NCI-H510A treated with DMSO at 0.1 percent for 48 hours (cell line): ENCODE measurements around the gene LILRB5.
A peak's percentile ranks its signal among the peaks of the same experiment; 100 is the strongest.
"Not testable (repeated sequence)": the region's sequence is repeated elsewhere in the genome, so short reads cannot be mapped to it uniquely, and the experiment has no call there.

Experiments used
- DNase-seq: peaks from one replicate; lab custom pipeline; 2025; lab: John Stamatoyannopoulos, UW

The LILRB5 gene

DNA sequence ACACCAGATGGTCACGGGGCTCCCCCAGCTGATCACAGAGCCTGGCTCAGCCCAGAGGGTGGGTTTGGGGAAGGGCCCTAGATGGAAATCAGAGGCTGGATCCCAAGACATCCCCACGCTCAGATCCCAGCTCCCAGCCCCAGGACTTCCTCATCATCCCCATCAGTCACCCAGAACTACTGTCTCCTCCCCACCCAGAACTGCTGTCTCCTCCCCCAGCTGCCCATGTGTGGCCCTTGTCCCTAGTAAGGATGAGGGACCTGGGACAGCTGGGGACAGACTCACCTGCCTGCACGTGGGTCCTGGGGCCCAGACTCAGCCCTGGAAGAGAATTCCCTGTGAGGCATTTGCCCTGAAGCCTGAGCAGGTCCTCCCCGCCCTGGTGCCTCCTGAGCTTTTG lies 14.8 kb downstream of the LILRB5 start:
- DNase-seq, result not testable (repeated sequence)

DNA sequence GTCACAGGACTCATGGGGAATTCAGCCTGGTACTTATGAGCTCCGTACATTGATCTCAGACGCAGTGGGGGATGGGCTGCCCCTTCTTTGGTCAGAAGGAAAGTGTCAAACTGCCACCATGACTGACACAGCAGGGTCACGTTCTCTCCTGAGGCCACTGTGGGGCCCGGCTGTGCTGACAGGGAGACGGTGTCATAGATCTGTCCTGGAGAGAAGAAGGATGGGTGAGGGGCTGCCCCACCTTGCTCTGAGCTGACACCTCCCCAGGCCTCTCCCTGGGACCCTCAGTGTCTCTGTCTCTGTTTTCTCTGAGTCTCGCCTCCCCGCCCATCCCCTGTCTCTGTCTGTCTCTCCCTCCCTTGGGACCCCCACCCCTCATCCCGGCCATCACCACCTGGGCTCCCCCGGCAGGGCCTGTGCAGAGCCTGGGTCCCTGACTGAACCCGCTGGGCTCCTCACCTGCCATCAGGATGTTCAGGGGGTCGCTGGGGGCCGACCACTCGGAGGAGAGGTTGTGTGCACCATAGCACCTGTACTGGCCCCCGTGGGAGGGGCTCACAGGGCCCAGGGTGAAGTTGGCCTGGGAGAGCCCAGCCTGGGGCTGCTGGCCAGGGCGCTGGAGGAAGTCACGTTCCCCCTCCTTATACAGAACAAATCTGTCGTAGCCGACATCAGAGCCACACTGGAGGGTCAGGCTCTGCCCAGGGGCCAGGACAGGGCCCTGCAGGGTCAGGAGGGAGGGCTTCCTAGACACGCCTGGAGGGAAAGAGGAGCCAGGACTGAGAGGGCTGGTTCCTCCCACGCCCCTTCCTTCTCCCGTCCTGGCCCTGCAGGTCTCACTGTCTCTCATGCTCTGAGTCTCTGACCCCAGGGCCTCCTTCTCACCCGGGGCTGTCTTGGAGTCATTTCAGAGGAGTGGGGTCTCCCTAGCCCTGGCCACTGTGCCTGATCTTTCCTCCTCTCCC lies 16.4 kb downstream of the LILRB5 start:
- not testable (repeated sequence) for DNase-seq

DNA sequence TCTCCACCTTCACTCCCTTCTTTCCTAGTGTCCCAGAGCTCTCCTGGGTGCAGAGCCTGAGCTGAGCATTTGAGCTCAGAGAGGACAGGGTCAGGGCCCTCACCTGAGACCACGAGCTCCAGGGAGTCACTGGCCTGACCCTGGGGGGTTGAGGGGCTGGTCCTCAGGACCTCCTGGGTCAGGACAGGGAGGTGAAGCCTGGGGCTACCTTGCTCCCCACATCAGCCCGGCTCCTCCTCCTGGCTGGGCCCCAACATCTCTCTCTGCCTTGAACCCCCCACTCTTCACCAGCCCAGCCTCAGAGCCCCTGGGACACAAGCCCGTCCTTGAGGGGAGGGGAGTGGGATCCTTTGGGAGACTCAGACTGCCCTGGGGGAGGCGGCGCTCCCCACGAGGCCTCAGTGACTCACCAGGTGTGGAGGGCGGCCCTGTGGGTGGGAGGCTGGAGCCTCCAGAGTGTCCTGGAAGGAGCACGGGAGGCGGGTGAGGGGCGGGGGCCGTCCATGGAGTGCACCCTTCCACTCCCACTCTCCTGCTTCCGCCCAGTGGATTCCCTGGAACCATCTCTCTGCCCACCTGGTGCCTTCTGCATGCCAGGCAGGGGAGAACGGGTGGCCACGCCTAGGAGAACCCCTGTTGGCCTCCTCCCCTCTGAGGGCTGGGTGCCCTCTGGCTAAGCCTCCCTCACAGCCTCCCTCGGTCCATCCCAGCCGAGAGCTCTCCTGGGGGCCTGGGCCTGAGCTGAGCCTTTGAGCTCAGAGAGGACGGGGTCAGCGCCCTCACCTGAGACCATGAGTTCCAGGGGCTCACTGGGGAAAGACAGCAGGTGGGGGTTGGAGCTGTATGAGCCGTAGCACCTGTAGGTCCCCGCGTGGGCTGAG lies 17.3 kb downstream of the LILRB5 start:
- DNase-seq, result not testable (repeated sequence)

DNA sequence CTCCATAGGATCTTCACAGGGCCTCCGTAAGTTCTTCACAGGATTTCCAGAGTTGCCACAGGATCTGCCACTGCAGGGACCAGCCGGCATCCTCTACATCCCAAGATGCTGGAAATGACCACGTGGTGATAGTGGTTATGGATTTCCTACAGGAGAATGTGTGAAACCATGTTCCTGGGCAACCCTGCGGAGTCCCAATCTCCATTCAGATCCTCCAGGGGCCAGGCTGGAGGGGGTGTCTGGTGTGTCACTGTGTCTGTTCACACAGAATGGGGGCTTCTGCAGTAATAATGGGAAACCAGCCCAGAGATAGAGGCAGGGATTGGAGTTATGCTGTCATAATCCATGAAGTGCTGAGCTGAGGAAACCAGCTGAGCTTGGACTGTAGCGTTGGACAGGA lies 23.1 kb downstream of the LILRB5 start:
- DNase-seq, result no peak

DNA sequence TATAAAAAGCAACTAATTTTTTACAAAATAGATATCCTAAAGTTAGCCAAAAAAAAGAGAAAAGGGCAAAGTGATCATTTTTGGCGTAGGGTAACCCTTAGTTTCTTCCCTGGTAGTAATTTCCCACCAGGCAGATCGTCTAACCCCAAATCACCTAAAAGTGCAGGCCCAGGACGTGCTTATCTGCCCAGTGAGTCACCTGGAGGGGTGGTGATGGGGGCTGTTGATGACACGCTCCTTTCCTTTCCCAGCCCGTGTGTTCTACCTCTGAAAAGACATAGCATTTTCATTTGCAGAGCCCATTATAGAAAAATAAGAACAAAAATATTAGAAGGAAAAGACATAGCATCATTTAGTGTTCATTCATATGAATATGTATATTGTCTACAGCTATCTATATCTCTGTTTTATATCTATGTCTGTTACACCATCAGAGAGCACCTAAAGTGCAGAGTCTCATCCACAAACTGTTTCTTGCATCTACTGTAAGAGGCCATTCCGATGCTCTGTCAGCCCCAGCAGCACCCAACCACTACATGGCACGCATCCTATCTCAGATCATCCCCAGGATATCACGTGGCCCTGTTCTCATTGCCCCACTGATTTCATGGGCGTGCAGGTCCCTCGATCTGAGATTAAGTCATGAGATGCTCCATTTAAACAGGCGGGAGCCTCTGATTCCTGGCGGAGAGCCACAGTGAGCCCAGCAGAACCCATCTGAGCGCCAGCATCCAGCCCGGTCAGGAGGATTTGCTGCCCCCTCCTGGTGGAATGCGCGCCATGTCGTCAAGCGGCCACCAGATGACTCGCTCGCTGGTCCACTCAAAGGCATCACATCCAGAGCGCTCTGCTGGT lies 25.8 kb downstream of the LILRB5 start:
- DNase-seq, result peak; percentile 76

DNA sequence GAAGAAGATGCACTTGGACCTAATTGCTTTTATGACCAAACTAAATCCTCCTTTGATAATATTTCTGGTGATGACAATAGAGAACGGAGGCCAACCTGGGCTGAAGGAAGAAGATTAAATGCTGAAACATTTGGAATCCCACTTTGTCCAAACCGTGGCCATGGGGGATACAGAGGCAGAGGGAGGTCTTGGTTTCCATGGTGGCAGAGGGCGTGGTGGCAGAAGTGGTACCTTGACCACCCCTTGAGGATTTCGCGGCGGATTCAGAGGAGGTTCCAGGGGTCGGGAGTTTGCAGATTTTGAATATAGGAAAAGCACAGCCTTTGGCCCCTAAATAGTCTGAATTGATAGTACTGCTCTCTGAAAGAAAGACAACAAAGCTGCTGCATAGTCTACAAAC lies 27.0 kb downstream of the LILRB5 start:
- DNase-seq, result no peak

DNA sequence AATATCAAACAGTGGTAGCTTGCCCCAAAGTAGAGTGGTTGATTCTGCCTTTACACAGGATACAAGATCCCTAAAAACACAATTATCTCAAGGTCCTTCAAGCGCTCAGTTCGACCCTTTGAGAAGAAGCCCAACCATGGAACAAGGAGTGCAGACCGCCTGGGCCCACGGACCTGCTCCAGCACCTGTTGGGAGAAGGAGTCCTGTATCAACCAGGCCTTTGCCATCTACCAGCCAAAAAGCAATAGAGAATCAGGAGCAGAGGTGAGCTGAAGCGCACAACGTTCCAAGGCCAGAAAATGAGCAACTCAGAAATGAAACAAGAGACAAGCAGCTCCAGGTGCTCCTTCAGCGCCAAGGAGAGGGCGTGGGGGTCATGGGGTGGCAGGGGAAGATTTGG lies 27.9 kb downstream of the LILRB5 start:
- DNase-seq, result no peak

DNA sequence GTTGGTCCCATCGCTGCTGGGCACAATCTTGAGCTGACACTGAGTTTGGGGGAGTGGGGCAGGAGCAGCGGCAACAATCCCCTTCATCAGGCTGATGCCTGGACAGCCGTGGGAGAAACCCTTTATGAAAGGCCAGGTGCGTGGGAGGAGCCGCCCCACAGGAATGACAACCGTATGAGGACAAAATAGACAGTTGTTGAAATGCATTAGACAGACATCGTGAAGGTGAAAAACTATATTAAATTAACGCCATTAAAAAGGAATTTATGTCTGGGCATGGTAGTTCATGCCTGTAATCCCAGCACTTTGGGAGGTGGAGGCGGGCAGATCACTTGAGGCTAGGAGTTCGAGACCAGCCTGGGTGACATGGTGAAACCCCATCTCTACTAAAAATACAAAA lies 32.5 kb downstream of the LILRB5 start:
- DNase-seq, result not testable (repeated sequence)

DNA sequence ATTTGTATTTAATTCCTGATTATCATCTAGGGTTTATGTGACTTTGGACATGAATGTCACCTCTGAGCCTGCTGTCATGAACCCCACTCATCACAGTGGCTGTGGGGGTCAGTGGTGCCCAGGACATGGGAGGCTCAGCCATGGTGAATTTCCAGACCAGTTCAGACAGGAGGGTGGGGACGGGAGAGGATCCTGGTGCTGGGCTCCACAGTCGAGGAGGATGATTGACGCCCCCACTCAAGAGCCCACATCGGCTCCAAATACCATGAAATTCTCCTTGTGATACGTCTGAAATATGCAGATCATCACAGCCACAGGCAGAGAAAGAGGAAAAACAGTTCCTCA lies 33.2 kb downstream of the LILRB5 start:
- not testable (repeated sequence) for DNase-seq

DNA sequence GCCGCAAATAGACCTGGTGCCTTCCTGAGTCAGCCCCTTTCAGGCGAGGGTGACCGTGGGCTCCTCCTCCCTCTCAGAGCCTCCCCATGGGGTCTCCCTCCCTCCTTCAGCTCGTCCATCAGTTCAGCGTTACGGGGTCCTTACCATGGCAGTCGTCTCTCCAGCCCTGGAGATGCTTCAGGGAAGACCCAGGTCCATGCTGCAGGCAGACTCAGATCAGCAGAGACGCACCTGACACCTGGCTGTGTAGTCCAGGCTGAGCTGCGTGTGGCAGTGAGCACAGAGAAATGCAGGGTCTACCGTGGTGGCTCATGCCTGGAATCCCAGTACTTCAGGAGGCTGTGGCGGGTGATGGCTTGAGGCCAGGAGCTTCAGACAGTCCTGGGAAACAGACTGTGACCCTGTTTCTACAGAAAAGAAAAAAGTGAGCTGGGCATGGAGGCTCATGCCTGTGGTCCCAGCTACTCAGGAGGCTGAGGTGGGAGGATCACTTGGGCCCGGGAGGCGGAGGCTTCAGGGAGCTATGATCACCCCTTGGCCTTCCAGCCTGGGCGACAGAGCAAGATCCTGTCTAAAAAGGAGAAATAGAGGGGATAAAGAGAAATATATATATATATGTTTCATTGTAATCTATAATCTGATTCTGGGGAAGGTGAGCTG lies 33.7 kb downstream of the LILRB5 start:
- not testable (repeated sequence) for DNase-seq

DNA sequence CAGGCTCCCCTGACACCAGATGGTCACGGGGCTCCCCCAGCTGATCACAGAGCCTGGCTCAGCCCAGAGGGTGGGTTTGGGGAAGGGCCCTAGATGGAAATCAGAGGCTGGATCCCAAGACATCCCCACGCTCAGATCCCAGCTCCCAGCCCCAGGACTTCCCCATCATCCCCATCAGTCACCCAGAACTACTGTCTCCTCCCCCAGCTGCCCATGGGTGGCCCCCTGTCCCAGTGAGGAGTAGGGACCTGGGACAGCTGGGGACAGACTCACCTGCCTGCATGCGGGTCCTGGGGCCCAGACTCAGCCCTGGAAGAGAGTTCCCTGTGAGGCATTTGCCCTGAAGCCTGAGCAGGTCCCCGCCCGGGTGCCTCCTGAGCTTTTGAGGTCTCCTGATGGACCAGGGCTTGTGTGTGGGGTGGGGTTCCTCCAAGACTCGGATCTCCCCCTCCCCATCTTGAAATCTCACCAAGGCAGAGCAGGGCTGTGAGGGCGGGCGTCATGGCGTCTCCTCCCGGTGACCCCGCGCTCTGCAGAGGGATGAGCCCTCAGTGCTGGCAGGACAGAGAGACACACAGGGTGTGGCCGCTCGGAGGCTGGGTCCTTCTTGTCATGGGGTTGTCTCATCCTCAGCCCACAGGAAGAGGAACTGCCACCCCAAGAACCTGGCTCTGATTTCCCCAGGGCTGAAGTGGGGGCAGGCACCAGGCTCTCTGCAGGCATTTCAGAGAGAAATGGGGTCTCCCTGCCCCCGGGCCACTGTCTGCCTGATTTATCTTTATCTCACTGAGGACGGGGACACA lies 34.4 kb downstream of the LILRB5 start, which contains the start of gene LILRB3:
Gene LILRB3, minus strand, starts transcription at position 534 of the 803 bp plus-strand sequence. Its CDS starts 31 bp downstream, at position 503.
- DNase-seq, result not testable (repeated sequence)

DNA sequence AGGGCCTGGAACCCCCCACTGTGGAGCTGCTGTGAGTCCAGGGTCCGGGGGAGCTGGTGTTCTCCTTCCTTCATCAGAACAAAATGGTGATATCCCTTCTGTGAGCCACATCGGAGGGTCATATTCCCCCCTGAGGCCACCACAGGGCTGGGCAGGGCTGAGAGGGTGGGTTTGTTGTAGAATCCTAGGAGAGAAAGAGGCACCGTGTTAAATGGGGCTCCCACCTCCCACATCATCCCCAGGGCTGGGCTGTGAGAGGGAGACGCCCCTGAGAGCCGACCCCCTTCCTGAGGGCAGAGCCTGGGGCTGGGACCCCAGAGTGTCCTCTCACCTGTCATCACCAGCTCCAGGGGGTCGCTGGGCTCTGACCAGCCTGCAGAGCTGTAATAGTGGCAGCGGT lies 35.1 kb downstream of the LILRB5 start:
- DNase-seq, result not testable (repeated sequence)

DNA sequence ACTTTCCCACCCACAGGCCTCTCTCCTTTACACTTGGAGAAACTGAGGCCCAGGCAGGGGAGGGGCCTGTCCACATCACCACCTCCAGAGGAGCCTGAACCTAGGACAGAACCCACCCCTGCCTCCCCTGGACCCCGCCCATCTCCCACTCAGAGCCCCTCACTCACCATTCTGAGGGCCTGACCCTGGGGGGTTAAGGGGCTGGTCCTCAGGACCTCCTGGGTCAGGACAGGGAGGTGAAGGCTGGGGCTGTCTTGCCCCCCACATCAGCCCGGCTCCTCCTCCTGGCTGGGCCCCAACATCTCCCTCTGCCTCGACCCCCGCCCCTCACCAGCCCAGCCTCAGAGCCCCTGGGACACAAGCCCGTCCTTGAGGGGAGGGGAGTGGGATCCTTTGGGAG lies 37.4 kb downstream of the LILRB5 start:
- DNase-seq, result not testable (repeated sequence)

DNA sequence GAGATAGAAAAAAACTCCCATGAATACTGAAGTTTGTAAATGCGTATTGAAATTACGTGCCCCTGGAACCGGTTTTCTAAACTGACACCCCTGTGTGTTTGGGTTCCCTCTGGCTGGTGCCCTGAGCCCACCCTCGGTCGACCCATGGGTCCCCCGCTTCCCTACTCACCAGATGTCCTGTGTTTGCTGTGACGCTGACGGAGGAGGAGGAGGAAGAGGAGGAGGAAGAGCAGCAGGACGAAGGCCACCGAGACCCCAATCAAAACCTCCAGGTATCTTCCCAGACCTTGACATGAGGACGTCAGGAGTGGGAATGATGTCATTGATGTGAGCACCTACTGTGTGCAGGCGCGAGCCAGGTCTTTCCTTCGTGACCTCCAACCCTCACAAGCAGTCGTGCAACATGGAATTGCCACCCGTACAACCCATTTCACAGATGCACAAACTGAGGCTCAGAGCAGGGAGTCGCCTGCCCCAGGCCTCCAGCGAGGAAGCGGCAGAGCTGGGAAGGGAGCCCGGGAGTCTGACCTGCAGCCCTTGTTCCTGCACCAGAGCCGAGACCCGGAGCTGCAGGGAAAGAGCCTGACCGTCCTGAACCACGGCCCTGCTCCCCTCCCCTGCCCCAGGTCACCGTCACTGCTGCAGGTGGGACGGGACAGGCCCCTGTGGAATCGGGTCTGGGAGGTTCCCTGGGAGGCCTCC lies 38.0 kb downstream of the LILRB5 start:
- DNase-seq, result no peak

DNA sequence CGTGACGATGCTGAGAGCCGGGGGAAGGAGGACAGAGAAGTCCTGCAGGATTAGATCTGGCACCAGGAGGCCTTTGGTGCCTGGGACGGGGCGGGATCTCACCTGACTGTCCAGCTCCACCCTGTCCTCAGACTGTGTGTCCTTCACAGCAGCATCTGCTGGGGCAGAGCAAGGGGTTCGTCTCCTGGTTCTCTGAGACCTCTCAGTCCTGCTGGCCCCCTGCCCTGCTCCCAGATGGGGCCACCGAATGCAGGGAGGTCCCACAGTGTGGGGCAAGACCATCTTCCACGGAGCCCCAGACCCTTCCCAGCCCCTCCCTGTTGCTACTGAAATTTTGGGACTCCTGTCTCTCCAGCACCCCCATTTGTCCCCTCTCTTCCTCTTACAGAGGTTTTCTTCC lies 38.8 kb downstream of the LILRB5 start:
- DNase-seq, result no peak

DNA sequence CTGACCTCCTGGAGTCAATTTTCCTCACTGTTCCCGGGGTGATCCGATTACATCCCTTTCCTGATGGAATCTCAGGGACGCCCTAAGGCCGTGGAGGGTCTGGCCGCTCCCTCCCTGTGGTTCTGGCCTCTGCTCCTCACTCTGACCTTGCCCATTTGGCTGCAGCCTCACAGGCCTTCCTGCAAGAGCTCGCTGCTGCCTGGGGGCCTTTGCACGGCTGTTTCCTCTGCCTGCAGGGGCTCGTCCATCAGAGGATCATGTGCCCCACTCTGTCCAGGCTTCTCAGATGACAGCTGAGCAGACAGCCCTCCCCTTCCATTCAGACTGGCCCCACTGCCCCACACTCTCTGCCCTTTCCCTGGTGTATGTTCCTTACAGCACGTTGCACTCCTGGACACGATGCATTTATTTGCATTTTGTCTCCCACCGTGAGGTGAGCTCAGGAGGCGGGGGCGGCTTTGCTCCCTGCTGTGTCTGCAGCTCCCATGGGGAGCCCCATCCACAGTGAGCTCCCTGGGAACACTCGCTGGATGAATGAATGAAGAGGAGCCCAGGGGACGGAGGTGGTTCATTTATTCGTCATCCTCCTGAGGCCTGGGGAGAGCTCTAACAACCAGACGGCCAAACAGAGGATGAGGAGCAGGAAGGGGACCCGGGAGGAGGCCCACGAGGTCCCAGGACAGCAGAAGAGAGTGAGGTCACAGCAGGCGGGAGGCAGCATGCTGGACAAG lies 39.4 kb downstream of the LILRB5 start:
- DNase-seq, result not testable (repeated sequence)

DNA sequence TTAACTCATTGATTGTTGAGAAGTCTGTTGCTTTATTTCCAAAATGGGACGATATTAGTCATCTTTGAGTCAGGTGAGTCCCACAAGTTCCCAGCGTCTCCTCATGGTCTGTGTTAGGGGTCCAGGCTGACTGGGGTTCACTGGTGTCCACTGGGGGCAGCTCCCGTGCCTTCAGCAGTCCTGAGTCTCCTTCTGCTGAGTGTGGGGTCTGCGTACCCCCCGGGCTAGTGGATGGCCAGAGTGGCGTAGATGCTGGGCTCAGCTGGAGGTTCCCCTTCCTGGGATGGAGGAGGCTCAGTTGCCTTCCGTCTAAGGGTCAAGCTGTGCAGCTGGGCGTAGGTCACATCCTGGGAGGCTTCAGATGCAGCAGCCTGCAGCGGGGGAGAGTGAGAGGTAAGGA lies 40.2 kb downstream of the LILRB5 start:
- no peak for DNase-seq

DNA sequence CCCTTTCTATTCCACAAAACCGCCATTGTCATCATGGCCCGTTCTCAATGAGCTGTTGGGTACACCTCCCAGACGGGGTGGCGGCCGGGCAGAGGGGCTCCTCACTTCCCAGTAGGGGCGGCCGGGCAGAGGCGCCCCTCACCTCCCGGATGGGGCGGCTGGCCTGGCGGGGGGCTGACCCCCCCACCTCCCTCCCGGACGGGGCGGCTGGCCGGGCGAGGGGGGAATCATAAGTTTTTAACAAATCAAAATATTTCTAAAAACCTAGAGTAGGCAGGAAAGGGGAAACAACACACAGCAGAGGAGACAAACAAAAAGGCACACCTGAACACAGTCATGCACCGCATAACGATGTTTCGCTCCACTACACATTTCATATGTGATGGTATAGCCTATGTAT lies 42.3 kb downstream of the LILRB5 start:
- not testable (repeated sequence) for DNase-seq

DNA sequence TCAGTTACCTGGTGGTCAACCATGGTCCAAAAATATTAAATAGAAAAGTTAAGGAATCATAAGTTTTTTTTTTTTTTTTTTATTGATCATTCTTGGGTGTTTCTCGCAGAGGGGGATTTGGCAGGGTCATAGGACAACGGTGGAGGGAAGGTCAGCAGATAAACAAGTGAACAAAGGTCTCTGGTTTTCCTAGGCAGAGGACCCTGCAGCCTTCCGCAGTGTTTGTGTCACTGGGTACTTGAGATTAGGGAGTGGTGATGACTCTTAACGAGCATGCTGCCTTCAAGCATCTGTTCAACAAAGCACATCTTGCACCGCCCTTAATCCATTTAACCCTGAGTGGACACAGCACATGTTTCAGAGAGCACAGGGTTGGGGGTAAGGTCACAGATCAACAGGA lies 42.9 kb downstream of the LILRB5 start:
- not testable (repeated sequence) for DNase-seq
